Esophagus muscularis mucosa (tissue), 3 donors: Measurements from ENCODE around the gene ACSM2B.

Source experiments
- CTCF ChIP-seq, 3 experiments: fragments of 200-600 bp in 2 of 3; fragments of 450-650 bp in 1 of 3; sonication (generic) in 2 of 3; IDR thresholded peaks; one replicate each; pipeline ENCODE4 v1.5.1; 2017 to 2019; ENCODE audit warnings: antibody characterized with exemption in 3 of 3, mild to moderate bottlenecking in 2 of 3, moderate library complexity in 1 of 3
- POLR2A ChIP-seq: fragments of 450-650 bp; IDR thresholded peaks from one replicate; pipeline ENCODE4 v1.6.1; 2017; ENCODE audit warnings: antibody characterized with exemption, moderate library complexity, mild to moderate bottlenecking, low read depth

GRCh38 chr16:20614186-20615141 is 38.3 kb upstream of the ACSM2B start:
- TF ChIP-seq CTCF (IDR thresholded peaks at IDR 0.05) = no peak
- TF ChIP-seq POLR2A = no peak
